Thymus (tissue), 11 donors: ENCODE data around the gene ZBTB44. TPM values are rescaled to one million over a fixed set of nuclear protein-coding genes. Genes with fewer than 3 reads are reported as not detected.

ENCODE experiments used
- DNase-seq, 9 donors: peaks; one replicate each; pipeline ENCODE4 v3.0.0-alpha.2; 2013; ENCODE audit warnings: low spot score in 9 of 9, low read depth in 6 of 9, missing footprints in 1 of 9
- H3K27ac ChIP-seq, 2 donors: one replicate each; pipeline ENCODE4 v1.5.1; 2013; ENCODE audit warnings: control low read depth in 1 of 2, low read depth in 1 of 2, low read length in 1 of 2, mild to moderate bottlenecking in 1 of 2, moderate library complexity in 1 of 2
- H3K27me3 ChIP-seq, 2 donors: one replicate each; pipeline ENCODE4 v1.5.1; 2013; ENCODE audit warnings: low read length in 1 of 2; ENCODE audit not compliant: control insufficient read depth in 2 of 2, insufficient read depth in 1 of 2
- H3K36me3 ChIP-seq, 2 donors: one replicate each; pipeline ENCODE4 v1.5.1; 2013; ENCODE audit warnings: low read length in 1 of 2, mild to moderate bottlenecking in 1 of 2, moderate library complexity in 1 of 2; ENCODE audit not compliant: control insufficient read depth in 2 of 2, insufficient read depth in 2 of 2
- H3K4me1 ChIP-seq, 2 donors: one replicate each; pipeline ENCODE4 v1.5.1; 2013; ENCODE audit warnings: low read length in 2 of 2; ENCODE audit not compliant: control insufficient read depth in 2 of 2, insufficient read depth in 2 of 2
- H3K4me3 ChIP-seq, 2 donors: one replicate each; pipeline ENCODE4 v1.5.1; 2013; ENCODE audit warnings: low read length in 2 of 2, control low read depth in 1 of 2, mild to moderate bottlenecking in 1 of 2
- H3K9me3 ChIP-seq, 2 donors: one replicate each; pipeline ENCODE4 v1.5.1; 2013; ENCODE audit warnings: low read length in 1 of 2, mild to moderate bottlenecking in 1 of 2; ENCODE audit not compliant: control insufficient read depth in 2 of 2, insufficient read depth in 1 of 2
- WGBS: extraction: QIAGEN DNeasy Blood & Tissue Kit; methylation state at CpG from one replicate; pipeline ENCODE4 v1.1.7; 2013; 5-methylcytosine and 5-hydroxymethylcytosine counted together
- polyA plus RNA-seq: library from polyadenylated mRNA; stranded (reverse); fragments of 200-250 nt; gene quantifications from one replicate; pipeline ENCODE4 v1.2.3, GENCODE V29; 2013
- total RNA-seq: library from RNA; stranded (reverse); fragments of 120-200 nt; gene quantifications from one replicate; pipeline ENCODE4 v1.2.4, GENCODE V29; 2013
- donor health status: healthy.

The ZBTB44 gene
- total and polyA plus RNA-seq, 2 donors, result 31.1 to 47.8 TPM

DNA sequence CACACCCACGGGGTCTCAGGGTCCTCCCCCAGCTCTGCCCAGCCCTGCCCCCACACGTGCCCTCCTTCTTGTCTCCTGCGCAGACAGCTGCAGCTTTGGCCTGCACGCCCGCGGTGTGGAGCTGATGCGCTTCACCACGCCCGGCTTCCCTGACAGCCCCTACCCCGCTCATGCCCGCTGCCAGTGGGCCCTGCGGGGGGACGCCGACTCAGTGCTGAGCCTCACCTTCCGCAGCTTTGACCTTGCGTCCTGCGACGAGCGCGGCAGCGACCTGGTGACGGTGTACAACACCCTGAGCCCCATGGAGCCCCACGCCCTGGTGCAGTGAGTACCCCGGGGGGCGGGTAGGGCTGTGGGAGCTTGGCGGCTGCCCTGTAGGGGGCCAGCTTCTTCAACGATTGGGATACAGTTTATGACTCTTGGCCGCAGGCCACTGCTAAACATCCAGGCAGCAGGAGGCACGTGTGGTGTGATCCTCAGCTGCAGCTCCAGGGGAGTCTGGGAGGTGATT lies 124.3 kb downstream of the ZBTB44 start:
- no peak for DNase-seq
- WGBS, result 94% methylated on average over 29 of the region's 29 CpGs
- Histone ChIP-seq H3K9me3 (no peaks in the 10 kb centered on the region), H3K4me1 (no peaks in the 10 kb centered on the region), H3K4me3 (no peak overlapping the region), H3K36me3 (no peaks in the 10 kb centered on the region), H3K27ac (no peak overlapping the region), H3K27me3 (no peaks in the 10 kb centered on the region)

DNA sequence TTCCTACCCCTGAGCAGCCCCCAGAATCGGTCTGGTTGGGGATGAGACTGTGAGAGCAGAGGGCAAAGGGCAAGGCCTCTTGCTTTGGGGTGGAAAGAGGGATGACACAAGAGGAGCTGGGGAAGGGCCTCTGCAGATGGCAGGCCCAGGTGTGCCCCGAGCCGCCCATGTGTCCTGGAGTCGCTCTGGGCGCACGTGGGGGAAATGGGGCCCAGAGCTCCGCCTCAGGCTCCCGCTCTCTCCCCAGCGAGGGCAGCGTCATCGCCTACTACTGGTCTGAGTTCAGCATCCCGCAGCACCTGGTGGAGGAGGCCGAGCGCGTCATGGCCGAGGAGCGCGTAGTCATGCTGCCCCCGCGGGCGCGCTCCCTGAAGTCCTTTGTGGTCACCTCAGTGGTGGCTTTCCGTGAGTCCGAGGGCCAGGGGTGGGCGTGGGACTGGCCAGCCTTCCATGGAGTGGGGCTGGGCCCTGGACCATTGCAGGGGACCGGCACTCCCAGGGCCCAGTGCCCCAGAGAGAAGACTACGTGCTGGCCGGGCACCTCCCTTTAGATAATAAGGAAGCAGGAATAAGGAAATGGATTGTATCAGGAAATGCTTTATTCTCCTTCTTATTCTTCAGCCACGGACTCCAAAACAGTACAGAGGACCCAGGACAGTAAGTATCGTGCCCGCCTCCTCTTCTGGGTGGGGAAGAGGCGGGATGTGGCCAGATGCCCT lies 125.1 kb downstream of the ZBTB44 start:
- H3K4me1 ChIP-seq, result no peaks in the 10 kb centered on the region
- no peaks in the 10 kb centered on the region for H3K36me3 ChIP-seq
- H3K27ac ChIP-seq, result no peak overlapping the region
- no peaks in the 10 kb centered on the region for H3K9me3 ChIP-seq
- no peaks in the 10 kb centered on the region for H3K27me3 ChIP-seq
- 93% methylated on average over 32 of the region's 32 CpGs for WGBS
- DNase-seq, result no peak
- no peak overlapping the region for H3K4me3 ChIP-seq

DNA sequence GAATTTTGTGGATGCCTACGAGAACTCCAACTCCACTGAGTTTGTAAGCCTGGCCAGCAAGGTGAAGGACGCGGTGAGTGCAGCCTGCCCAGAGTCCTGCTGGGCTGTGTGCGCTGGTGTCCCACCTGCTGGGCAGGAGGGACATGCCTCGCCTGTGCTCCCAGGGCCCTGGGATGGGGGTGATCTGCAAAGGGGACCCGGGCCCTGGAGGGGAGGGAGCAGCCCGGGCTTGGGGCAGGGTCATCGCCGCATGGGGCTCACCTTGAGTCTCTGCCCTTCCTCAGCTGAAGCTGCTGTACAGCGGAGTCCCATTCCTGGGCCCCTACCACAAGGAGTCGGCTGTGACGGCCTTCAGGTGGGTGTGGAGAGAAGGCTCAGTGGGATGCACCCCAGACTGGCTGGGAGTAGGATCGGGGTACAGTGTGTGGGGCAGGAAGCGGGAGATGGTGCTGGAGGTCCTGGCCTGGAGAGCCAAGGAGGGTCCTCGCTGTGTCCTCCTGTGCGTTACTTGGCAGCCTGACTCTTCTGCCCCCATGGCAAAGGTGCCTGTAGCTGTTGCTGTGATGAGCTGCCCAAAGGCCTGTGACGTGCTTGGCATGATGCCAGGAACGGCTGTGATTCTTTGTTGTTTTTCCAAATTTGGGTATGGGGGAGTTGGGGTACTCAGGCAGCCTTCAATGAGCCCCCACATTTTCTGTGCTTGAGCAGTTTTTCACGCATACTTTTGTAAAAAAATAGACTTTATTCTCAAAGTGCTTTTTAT lies 126.0 kb downstream of the ZBTB44 start:
- no peaks in the 10 kb centered on the region for H3K36me3 ChIP-seq
- no peak overlapping the region for H3K27ac ChIP-seq
- DNase-seq, result no peak
- no peak overlapping the region for H3K4me3 ChIP-seq
- WGBS, result 92% methylated on average over 19 of the region's 19 CpGs
- no peaks in the 10 kb centered on the region for H3K27me3 ChIP-seq
- no peaks in the 10 kb centered on the region for H3K9me3 ChIP-seq
- H3K4me1 ChIP-seq, result no peaks in the 10 kb centered on the region

DNA sequence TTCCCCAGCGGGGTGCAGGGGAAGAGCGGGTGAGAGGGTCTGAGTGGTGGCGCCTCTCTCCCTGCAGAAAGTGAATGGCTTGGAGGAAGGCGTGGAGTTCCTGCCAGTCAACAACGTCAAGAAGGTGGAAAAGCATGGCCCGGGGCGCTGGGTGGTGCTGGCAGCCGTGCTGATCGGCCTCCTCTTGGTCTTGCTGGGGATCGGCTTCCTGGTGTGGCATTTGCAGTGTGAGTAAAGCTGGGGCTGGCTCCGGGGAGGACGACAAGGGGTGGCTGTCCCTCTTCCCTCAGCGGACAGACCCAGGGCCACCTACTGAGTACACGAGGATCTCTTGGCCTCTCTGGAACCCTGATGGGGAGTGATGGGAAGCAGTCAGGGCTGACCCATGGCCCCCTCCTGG lies 126.7 kb downstream of the ZBTB44 start:
- H3K9me3 ChIP-seq, result no peaks in the 10 kb centered on the region
- DNase-seq, result no peak

DNA sequence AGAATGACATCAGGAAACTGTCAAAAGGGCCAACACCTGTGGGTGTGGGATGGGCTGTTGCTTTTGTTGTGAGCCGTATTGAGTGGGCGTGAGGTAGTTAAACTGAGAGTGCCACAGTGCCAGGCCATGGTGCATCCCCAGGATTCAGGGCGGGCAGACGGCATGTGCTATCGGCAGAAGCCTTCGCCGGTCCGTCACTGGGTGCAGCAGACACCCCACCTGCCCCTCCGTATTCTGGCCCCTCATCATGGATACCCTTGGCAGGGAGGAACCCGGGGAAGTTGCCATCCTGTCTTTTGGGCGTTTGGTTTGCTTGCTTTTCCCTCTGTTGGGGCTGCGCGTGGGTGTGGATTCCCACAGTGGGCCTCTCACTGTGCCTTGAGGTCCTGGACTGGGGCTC lies 127.6 kb downstream of the ZBTB44 start:
- Histone ChIP-seq H3K4me1 (peaks cover 0 to 4% of the 10 kb centered on the region in 2 donors), H3K27ac (no peak overlapping the region), H3K27me3 (no peaks in the 10 kb centered on the region), H3K36me3 (no peaks in the 10 kb centered on the region), H3K4me3 (no peak overlapping the region), H3K9me3 (no peaks in the 10 kb centered on the region)
- no peak for DNase-seq
- WGBS, result 98% methylated on average over 13 of the region's 13 CpGs

More for the DNA sequence above, 126.7 kb downstream of the ZBTB44 start:
- Histone ChIP-seq H3K27me3 (no peaks in the 10 kb centered on the region), H3K27ac (no peak overlapping the region), H3K4me1 (no peaks in the 10 kb centered on the region), H3K36me3 (no peaks in the 10 kb centered on the region), H3K4me3 (no peak overlapping the region)
- WGBS, result 96% methylated on average over 14 of the region's 14 CpGs

DNA sequence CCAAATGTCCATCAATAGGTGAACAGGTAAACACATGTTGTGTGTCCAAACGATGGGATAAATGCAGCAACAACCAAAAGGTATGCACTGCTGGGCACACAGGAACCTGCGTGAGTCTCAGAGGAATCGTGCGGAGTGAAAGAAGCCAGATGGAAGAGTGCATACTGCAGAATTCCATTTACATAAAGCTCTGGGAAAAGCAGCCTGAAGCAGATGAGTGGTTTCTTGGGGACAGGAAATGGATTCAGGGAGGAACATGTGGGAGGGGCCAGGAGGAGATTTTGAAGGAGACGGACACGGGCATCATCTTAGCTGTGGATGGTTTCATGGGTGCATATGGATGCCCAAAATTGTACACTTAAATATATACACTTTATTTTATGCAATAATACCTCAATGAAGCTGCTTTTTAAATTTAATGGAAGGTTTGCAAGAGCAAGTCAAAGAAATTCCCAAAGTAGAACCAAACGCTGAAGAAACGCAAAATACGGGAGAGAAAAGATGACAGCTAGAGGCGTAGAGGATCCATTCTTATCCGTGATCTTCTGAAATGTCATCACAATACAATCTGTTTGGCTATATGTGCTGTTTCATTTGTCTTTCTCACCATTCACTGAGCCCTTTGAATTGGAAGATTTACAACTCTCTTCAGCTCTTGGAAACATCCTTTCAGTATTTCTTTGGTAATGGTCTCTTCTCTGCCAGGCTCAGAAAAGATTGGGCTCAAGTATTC lies 130.7 kb downstream of the ZBTB44 start:
- Histone ChIP-seq H3K4me1 (peaks cover 0 to 35% of the 10 kb centered on the region in 2 donors), H3K4me3 (no peak overlapping the region), H3K36me3 (no peaks in the 10 kb centered on the region), H3K27me3 (no peaks in the 10 kb centered on the region), H3K9me3 (no peaks in the 10 kb centered on the region), H3K27ac (no peak overlapping the region)
- WGBS, result 94% methylated on average over 11 of the region's 11 CpGs
- no peak for DNase-seq

DNA sequence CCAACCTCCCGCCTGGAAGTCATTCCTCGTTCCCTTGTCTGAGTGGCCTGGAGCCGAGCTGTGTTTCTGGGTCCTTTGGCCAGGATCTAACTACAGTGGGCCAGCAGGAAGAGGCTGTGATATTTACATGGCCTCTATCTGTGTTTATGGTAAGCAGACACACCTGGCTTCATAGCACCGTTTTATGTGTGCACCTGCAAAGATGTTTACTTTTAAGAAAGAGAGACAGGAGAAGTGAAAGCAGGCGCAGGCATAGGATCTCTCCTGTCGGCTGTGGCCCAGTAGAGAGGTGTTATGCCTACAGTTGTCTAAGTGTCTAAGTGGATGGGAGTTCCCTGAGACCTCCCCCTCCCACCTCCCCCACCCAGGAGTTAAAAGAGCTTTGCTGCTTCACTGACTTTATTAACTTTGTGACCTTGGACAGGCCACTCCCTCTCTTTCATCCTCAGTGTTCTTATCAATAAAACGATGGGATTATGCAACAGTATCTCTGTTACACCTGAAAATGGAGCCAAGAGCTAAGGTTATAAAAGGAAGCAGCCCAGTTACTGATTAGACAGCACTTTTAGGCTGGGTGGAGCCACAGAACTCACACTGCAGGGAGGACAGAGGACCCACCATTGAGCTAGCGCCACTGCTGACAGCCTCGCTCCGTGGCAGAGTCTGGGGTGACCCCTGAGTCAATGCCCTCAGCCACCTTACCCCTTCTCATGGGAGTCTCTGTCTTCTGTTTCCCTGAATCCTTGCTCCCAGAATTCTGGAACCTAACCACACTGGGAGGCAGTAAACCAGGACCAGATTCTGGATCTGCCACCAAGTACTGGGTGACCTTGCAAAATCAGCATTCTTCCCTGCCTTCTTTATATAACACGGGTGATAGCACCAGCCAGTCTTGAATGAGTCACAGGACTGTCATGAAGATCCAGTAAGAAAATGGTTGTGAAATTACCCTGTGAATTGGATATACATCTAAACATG lies 133.1 kb downstream of the ZBTB44 start:
- peak in 7 of 9 donors; percentile 4 to 54 (median 25) for DNase-seq
- no peaks in the 10 kb centered on the region for H3K9me3 ChIP-seq
- H3K27ac ChIP-seq, result peak overlapping the region; percentile 79 to 84
- 81% methylated on average over 11 of the region's 11 CpGs for WGBS
- H3K27me3 ChIP-seq, result no peaks in the 10 kb centered on the region
- H3K4me3 ChIP-seq, result no peak overlapping the region
- no peaks in the 10 kb centered on the region for H3K36me3 ChIP-seq
- peaks cover 0 to 43% of the 10 kb centered on the region in 2 donors for H3K4me1 ChIP-seq

DNA sequence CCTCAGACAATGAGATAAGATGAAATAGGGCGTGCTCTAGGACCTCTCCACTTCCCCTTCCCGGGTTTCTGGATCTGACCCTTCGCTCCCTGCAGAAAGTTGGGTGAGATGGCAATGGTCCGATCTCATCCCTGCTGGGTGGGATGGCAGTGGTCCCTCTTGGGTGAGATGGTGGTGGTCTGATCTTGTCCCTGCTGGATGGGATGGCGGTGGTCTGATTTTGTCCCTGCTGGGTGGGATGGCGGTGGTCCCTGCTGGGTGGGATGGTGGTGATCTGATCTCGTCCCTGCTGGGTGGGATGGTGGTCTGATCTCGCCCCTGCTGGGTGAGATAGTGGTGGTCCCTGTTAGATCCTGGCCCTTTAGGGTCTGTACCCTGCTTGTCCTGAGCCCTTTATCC lies 133.8 kb downstream of the ZBTB44 start:
- no peaks in the 10 kb centered on the region for H3K36me3 ChIP-seq
- H3K4me1 ChIP-seq, result peaks cover 0 to 43% of the 10 kb centered on the region in 2 donors
- WGBS, result 89% methylated on average over 8 of the region's 8 CpGs
- H3K27me3 ChIP-seq, result no peaks in the 10 kb centered on the region
- no peak overlapping the region for H3K4me3 ChIP-seq
- no peaks in the 10 kb centered on the region for H3K9me3 ChIP-seq
- H3K27ac ChIP-seq, result peak overlapping the region; percentile 79 to 84
- DNase-seq, result no peak
